T-helper 1 cell (primary cell): ENCODE measurements around the gene ZSCAN16.

Experiments
- DNase-seq, 5 donors: peaks; one replicate each; pipeline ENCODE4 v3.0.0-alpha.2; 2012 to 2020

Gene ZSCAN16

DNA sequence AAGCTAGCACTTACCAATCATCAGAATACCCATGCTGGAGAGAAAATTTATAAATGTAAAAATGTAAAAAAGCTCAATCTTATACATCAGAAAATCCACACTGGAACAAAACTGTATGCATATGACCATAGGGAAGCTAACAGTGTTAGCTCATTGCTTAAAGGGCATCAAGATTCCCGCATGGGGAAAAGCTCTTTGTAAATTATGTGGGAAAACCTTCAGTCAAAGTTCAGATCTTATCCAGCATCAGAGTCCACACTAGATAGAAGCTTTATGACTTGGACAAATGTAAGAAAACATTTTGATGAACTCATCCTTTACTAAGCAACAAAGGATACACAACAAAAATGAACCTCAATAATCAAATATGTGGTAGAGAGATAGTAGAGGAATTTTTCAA lies 52.0 kb downstream of the ZSCAN16 start:
- DNase-seq, result no peak
